ENCODE measurements around the gene SMAD6.

Gene SMAD6

DNA sequence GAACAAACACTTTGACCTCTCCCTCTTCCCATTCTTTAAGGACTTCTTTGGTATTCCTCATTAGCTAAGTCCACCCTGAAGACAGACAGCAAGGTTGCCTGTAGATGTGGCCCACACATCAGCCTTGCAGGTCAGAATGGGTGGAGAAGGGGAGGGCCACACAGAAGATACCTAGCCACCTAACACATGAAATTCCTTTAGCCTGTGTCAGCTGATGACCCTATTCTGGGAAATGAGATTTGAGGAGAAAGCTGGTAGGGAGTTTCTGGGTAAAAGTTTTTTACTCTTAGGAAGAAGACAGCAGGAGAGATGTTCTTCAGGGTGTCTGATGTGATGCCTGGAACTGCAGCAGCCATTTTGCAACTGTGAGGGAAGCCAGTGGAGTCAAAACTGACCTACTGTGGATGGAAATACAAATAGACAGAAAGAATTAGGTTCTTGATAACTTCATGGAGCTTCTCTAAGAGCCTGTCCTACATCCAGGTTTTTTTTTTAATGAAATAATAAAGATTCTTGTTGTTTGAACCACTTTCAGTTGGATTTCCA, 17.8 kb upstream of the SMAD6 start:
- no peak for TF ChIP-seq GATA2 (IDR thresholded peaks at IDR 0.05; ENCODE audit: low read depth, low read length)
- no peak for TF ChIP-seq GATA3 (IDR thresholded peaks at IDR 0.05; ENCODE audit: low read depth, low read length)

- TF ChIP-seq GATA2 (IDR thresholded peaks at IDR 0.05; ENCODE audit: low read depth, low read length) (no peak), GATA3 (IDR thresholded peaks at IDR 0.05; ENCODE audit: low read depth, low read length) (no peak)
These were observed 16.3 kb upstream of the SMAD6 start for GRCh38 chr15:66685638-66686150.

DNA sequence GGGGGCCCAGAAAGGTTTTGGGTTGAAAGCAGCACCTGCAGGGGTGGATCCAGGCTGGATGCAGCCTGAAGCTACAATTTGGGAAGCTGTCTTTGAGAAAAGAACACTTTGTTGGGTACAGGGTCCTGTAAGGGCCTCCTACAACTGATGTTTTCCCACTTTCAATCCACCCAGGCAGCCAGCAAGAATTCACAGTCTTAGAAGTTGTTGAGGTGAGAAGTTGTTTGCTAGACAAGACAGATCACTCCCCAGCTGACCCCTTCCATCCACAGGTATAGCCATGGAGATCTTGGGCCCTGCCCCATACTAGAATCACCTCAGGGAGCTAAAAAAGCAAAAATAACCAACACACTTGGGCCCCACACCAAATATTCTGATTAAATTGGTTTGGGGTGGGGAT, 10.3 kb upstream of the SMAD6 start:
- no peak for TF ChIP-seq GATA3 (IDR thresholded peaks at IDR 0.05; ENCODE audit: low read depth, low read length)

DNA sequence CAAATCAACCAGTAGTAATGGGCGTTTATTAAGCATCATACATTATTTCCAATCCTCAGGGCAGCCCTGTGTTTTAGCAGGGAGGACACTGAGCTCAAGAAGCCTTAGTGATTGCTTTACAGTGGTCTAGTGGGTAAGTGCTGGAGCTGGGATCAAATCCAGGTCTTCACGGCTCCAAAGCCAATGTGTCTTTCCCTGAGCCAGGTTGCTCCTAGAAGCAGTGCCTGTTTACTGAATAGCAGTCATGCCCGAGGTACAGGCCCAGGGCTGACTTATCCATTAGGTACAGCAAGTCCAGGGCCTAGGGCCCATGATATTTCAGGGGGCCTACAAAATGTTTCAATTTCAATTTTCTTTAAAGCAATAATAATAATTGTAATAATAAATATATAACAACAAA, 9.6 kb upstream of the SMAD6 start:
- TF ChIP-seq GATA3 (IDR thresholded peaks at IDR 0.05; ENCODE audit: low read depth, low read length), result no peak
- TF ChIP-seq GATA2 (IDR thresholded peaks at IDR 0.05; ENCODE audit: low read depth, low read length), result no peak

- TF ChIP-seq GATA2 (IDR thresholded peaks at IDR 0.05; ENCODE audit: low read depth, low read length) (no peak), GATA3 (IDR thresholded peaks at IDR 0.05; ENCODE audit: low read depth, low read length) (no peak)
These were observed 9.0 kb upstream of the SMAD6 start for GRCh38 chr15:66692808-66693596.

GRCh38 chr15:66696770-66697169, 5.3 kb upstream of the SMAD6 start:
- no peak for TF ChIP-seq GATA2 (IDR thresholded peaks at IDR 0.05; ENCODE audit: low read depth, low read length)

DNA sequence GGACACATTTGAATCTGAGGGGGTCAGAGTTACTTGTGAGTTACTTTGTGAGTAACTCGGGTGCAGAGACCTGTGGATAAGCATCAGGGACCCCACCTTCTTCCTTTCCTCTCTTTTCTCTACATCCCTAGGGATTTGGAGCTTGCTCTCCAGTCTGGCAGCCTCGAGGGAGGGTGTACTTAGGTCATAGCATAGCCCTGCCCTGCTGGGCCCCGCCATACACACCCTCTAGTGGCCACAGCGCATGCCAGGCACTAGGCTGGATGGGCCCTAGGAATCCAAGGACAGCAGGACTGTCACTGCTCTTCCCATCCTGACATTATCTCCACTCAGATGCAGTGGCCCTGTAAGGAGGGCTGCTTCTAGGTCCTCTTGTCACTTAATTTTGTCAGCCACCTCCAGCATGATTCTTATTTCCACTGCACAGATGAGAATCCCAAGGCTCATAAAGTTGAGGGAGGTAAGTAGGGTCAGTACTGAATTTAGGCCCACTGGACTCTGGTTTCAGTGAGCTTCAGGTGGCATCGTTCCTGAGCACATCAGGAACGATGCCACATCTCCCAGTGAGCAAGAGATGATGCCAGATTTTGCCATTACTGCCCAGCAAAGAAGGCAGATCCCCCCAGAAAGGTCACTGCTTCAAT, 3.6 kb upstream of the SMAD6 start:
- TF ChIP-seq GATA3 (IDR thresholded peaks at IDR 0.05; ENCODE audit: low read depth, low read length) (no peak), GATA2 (IDR thresholded peaks at IDR 0.05; ENCODE audit: low read depth, low read length) (no peak)

- TF ChIP-seq GATA3 (IDR thresholded peaks at IDR 0.05; ENCODE audit: low read depth, low read length) (no peak), GATA2 (IDR thresholded peaks at IDR 0.05; ENCODE audit: low read depth, low read length) (no peak)
These were observed 3.1 kb upstream of the SMAD6 start for GRCh38 chr15:66698971-66699370.

DNA sequence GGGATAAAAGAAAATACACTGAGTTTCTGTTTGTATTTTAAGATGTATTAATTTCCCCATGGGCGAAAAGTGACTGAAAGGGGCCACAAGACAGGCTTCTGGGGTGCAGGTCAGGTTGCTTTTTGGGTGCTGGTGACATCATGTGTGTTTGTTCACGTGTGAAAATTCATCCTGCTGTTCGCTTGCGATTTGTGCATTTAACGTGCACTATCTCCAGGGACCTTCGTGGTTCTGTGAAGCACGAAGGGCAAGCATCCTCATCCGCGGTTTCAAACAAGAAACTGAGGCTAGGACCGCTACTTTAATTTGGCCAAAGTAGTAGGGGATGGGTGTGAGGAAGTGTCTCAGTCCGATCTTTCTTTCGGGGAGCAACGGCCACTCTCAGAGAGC, 1.6 kb upstream of the SMAD6 start:
- TF ChIP-seq GATA3 (IDR thresholded peaks at IDR 0.05; ENCODE audit: low read depth, low read length) (no peak), GATA2 (IDR thresholded peaks at IDR 0.05; ENCODE audit: low read depth, low read length) (no peak)

GRCh38 chr15:66700802-66701421, 1.1 kb upstream of the SMAD6 start:
- TF ChIP-seq GATA3 (IDR thresholded peaks at IDR 0.05; ENCODE audit: low read depth, low read length), result no peak
- TF ChIP-seq GATA2 (IDR thresholded peaks at IDR 0.05; ENCODE audit: low read depth, low read length), result no peak

GRCh38 chr15:66701422-66702034, 508 bp upstream of the SMAD6 start:
- no peak for TF ChIP-seq GATA3 (IDR thresholded peaks at IDR 0.05; ENCODE audit: low read depth, low read length)
- no peak for TF ChIP-seq GATA2 (IDR thresholded peaks at IDR 0.05; ENCODE audit: low read depth, low read length)

- no peak for TF ChIP-seq GATA3 (IDR thresholded peaks at IDR 0.05; ENCODE audit: low read depth, low read length)
- TF ChIP-seq GATA2 (IDR thresholded peaks at IDR 0.05; ENCODE audit: low read depth, low read length), result no peak
These were observed 927 bp downstream of the SMAD6 start for GRCh38 chr15:66702787-66703539.

GRCh38 chr15:66703540-66703941, 1.5 kb downstream of the SMAD6 start:
- TF ChIP-seq GATA2 (IDR thresholded peaks at IDR 0.05; ENCODE audit: low read depth, low read length) (no peak), GATA3 (IDR thresholded peaks at IDR 0.05; ENCODE audit: low read depth, low read length) (no peak)
